Mesothelial cell of epicardium (in vitro differentiated cells): ENCODE measurements around the gene SOBP. TPM values are rescaled to one million over a fixed set of nuclear protein-coding genes. Genes with fewer than 3 reads are reported as not detected.
A peak's percentile ranks its signal among the peaks of the same experiment; 100 is the strongest.

Experiments
- DNase-seq, 2 experiments: peaks; one replicate each; pipeline ENCODE4 v3.0.0; 2021; ENCODE audit warnings: low spot score in 2 of 2; ENCODE audit not compliant: unreplicated experiment in 2 of 2
- H3K27ac Mint-ChIP-seq: 2 replicates; pipeline ENCODE4 v1.8.0; 2021; ENCODE audit warnings: mixed read lengths
- H3K27me3 Mint-ChIP-seq: 2 replicates; pipeline ENCODE4 v1.8.0; 2021; ENCODE audit warnings: low read depth, mixed read lengths
- H3K36me3 Mint-ChIP-seq: 2 replicates; pipeline ENCODE4 v1.8.0; 2021; ENCODE audit warnings: mixed read lengths
- H3K4me1 Mint-ChIP-seq: 2 replicates; pipeline ENCODE4 v1.8.0; 2021; ENCODE audit warnings: mixed read lengths
- H3K4me3 Mint-ChIP-seq: 2 replicates; pipeline ENCODE4 v1.8.0; 2021; ENCODE audit warnings: mild to moderate bottlenecking, moderate library complexity, mixed read lengths
- H3K9me3 Mint-ChIP-seq: 2 replicates; pipeline ENCODE4 v1.8.0; 2021; ENCODE audit warnings: mixed read lengths
- total RNA-seq: library from RNA; stranded (reverse); gene quantifications from 3 replicates; pipeline ENCODE4 v1.2.1, GENCODE V29; 2021
- TF ChIP-seq, protein P1 (sequence below): fragments of 200-600 bp; sonication (generic); IDR thresholded peaks from one replicate; pipeline ENCODE4 v1.5.0; 2021; ENCODE audit warnings: antibody characterized with exemption; ENCODE audit not compliant: unreplicated experiment

The SOBP gene
- total RNA-seq, 1 donor from 2014 or later: 7.6 TPM

DNA sequence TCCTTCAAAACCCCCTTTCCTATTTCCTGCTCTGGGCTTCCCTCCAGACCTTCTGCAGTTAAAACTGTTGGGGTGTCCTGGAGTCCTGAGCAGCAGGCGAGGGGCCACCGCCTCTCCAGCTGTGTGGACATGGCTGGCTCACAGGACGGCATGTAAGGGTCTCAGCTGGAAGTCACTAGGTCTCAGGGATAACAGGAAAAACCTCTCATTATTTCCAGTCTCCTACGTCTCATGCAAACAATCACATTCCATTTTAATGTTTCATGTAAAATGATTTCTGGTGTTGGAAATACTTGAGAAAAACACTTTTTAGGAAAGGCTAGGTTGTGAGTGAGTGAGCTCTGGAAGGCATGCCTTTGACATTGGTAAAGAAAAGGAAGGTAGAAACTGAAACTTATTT lies 175.5 kb downstream of the SOBP start:
- Mint-ChIP-seq H3K36me3 (no peaks in the 10 kb centered on the region), H3K4me3 (no peak overlapping the region), H3K27ac (peak overlapping the region; percentile 95), H3K4me1 (peaks cover 32% of the 10 kb centered on the region), H3K9me3 (no peaks in the 10 kb centered on the region), H3K27me3 (no peaks in the 10 kb centered on the region)
- TF ChIP-seq, protein P1, sequence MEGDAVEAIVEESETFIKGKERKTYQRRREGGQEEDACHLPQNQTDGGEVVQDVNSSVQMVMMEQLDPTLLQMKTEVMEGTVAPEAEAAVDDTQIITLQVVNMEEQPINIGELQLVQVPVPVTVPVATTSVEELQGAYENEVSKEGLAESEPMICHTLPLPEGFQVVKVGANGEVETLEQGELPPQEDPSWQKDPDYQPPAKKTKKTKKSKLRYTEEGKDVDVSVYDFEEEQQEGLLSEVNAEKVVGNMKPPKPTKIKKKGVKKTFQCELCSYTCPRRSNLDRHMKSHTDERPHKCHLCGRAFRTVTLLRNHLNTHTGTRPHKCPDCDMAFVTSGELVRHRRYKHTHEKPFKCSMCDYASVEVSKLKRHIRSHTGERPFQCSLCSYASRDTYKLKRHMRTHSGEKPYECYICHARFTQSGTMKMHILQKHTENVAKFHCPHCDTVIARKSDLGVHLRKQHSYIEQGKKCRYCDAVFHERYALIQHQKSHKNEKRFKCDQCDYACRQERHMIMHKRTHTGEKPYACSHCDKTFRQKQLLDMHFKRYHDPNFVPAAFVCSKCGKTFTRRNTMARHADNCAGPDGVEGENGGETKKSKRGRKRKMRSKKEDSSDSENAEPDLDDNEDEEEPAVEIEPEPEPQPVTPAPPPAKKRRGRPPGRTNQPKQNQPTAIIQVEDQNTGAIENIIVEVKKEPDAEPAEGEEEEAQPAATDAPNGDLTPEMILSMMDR: no peak
- DNase-seq: no peak

- DNase-seq: no peak
- Mint-ChIP-seq H3K4me1 (peaks cover 38% of the 10 kb centered on the region), H3K9me3 (no peaks in the 10 kb centered on the region), H3K27ac (peak overlapping the region; percentile 95), H3K36me3 (no peaks in the 10 kb centered on the region), H3K4me3 (peak overlapping the region; percentile 22), H3K27me3 (no peaks in the 10 kb centered on the region)
- TF ChIP-seq, protein P1: no peak
Measured at GRCh38 chr6:107666084-107666980, 176.4 kb downstream of the SOBP start.

- no peak for DNase-seq
- Mint-ChIP-seq H3K9me3 (no peaks in the 10 kb centered on the region), H3K4me1 (peaks cover 40% of the 10 kb centered on the region), H3K27me3 (no peaks in the 10 kb centered on the region), H3K4me3 (no peak overlapping the region), H3K36me3 (no peaks in the 10 kb centered on the region), H3K27ac (peak overlapping the region; percentile 95)
- TF ChIP-seq, protein P1: no peak
Measured at GRCh38 chr6:107666981-107667601, 177.2 kb downstream of the SOBP start.

GRCh38 chr6:107667790-107668189 lies 177.9 kb downstream of the SOBP start:
- H3K36me3 Mint-ChIP-seq: no peaks in the 10 kb centered on the region

DNA sequence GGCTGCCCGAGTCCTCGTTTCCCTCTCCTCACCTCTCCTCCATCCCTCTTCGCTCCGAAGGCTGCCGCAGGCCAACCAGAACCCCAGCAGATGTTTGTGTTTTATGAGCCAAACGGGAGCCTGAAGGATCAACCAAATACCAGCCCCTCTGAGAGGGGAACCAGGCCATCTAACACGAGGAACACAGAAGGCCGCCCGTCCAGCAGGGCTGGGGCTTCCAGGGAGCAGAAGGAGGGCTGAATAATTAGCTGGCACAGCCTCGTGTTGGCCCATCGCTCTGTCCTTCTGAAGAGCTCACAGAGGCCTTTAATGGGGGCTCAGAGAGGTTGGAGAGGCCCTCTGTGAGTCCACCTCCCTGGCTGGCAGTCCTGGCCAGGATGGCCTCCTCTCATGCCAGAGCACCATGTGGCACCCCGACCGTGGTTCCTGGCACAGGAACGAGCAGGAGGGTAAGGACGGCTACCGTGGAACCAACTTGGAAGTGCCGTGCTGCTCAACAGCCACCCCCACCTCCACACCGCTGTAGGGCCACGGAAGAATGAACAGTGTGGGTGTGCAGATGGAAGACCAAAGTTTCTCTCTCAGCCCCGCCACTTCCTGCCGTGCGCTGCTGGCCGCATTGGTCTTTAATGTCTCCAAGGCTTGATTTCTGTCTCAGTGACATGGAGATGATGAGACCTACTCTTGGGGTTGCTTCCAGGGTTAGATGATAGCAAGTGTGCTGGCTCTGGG lies 179.0 kb downstream of the SOBP start:
- Mint-ChIP-seq H3K9me3 (no peaks in the 10 kb centered on the region), H3K4me3 (no peak overlapping the region), H3K27ac (no peak overlapping the region), H3K27me3 (no peaks in the 10 kb centered on the region), H3K4me1 (peaks cover 40% of the 10 kb centered on the region), H3K36me3 (no peaks in the 10 kb centered on the region)
- DNase-seq: no peak
- TF ChIP-seq, protein P1: no peak

More at GRCh38 chr6:107667790-107668189, 177.9 kb downstream of the SOBP start:
- no peak for DNase-seq
- Mint-ChIP-seq H3K4me1 (peaks cover 40% of the 10 kb centered on the region), H3K27ac (no peak overlapping the region), H3K4me3 (no peak overlapping the region), H3K9me3 (no peaks in the 10 kb centered on the region), H3K27me3 (no peaks in the 10 kb centered on the region)
- TF ChIP-seq, protein P1: no peak
